Measurements from ENCODE around the gene RHOBTB3.

Gene RHOBTB3, protein sequence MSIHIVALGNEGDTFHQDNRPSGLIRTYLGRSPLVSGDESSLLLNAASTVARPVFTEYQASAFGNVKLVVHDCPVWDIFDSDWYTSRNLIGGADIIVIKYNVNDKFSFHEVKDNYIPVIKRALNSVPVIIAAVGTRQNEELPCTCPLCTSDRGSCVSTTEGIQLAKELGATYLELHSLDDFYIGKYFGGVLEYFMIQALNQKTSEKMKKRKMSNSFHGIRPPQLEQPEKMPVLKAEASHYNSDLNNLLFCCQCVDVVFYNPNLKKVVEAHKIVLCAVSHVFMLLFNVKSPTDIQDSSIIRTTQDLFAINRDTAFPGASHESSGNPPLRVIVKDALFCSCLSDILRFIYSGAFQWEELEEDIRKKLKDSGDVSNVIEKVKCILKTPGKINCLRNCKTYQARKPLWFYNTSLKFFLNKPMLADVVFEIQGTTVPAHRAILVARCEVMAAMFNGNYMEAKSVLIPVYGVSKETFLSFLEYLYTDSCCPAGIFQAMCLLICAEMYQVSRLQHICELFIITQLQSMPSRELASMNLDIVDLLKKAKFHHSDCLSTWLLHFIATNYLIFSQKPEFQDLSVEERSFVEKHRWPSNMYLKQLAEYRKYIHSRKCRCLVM

DNA sequence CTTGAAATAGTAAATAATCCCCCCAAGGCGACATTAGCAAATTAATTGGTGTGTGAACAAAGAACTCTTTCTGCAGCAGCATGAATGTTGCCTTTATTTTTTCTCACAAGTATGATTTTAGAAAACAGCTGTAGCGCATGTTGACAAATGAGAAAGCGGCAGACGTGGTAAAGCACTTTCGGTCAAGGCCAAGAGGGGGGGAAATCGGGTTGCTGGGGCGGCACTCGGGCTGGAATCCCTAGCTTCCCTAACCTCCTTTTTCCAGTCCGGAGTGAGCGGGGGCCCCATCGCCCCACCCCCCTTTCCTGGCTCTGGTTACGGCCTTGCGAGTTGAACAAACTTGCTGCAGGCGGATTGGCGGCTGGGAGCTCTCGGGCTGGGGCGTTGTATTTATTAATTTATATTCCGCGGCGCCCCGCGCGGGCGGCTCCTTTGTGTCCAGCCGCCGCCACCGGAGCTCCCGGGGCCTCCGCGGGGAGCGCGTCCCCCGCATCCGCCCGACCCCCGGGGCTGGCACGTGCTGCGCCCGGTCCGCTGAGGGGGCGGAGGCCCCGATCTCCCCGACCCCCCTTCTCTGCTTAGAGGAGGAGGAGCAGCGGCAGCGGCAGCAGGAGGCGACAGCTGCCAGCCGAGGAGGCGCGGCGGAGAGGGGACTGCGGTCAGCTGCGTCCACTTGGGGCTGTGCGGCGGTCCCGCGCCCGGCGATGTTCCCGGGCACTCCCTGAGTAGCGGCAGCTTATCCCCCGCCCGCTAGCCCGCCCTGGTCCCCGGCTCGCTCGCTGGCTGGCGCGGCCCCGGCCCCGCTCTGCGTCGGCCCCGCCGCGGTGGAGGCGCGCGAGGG lies at the start of gene RHOBTB3:
Gene RHOBTB3 (plus strand): TSS at position 607 of the 841 bp plus-strand sequence. CDS start 347 bp downstream, outside the sequence.
- H3K9me3 ChIP-seq (ENCODE audit: control insufficient read depth in 5 of 5, low read length in 5 of 5): no peaks in the 10 kb centered on the region
- H3K27ac ChIP-seq (ENCODE audit: low read depth, low read length): peak within 1 kb of the TSS; percentile 96
- no peaks in the 10 kb centered on the region for H3K27me3 ChIP-seq (ENCODE audit: control insufficient read depth in 5 of 5, insufficient read depth in 4 of 5, low read length in 5 of 5)
- H3K4me1 ChIP-seq (ENCODE audit: control insufficient read depth in 5 of 5, insufficient read depth in 5 of 5, low read length in 5 of 5): peaks cover 2 to 70% (median 64%) of the 10 kb centered on the region in 5 donors
- peak within 1 kb of the TSS; percentile 86 to 98 (median 95) for H3K4me3 ChIP-seq (ENCODE audit: low read depth in 1 of 5, low read length in 5 of 5)
- H3K36me3 ChIP-seq (ENCODE audit: control insufficient read depth in 5 of 5, insufficient read depth in 5 of 5, low read length in 5 of 5): no peaks in the 10 kb centered on the region
- H3K9ac ChIP-seq (ENCODE audit: low read length in 5 of 5): peak within 1 kb of the TSS; percentile 66 to 95 (median 77)

DNA sequence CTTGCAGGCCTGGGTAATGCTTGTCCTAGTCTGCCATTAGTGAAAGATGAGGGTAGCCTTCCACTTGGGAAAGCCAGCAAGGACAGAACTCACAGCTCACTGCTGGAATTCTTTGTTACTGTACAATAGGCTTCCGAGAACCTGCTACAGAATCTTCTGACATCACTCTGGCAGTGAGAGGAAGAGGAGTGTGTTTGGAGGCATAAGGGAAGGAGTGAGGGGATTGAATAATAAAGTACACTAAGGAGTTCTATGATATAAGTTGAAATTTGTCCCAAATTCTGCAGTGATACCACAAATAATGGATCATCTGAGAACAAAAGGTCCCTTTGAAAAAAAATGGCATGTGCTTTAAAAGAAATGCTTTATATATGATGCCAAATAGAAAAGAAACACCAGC lies 48.2 kb upstream of the RHOBTB3 start, which contains the start of gene SPATA9:
Gene SPATA9 (minus strand): TSS at position 101 of the 400 bp plus-strand sequence. CDS start 137 bp downstream, outside the sequence.
- H3K9ac ChIP-seq (ENCODE audit: low read length in 5 of 5): no peak within 1 kb of the TSS
- H3K4me1 ChIP-seq (ENCODE audit: control insufficient read depth in 5 of 5, insufficient read depth in 5 of 5, low read length in 5 of 5): no peaks in the 10 kb centered on the region
- H3K36me3 ChIP-seq (ENCODE audit: control insufficient read depth in 5 of 5, insufficient read depth in 5 of 5, low read length in 5 of 5): peaks cover 0 to 29% (median 0%) of the 10 kb centered on the region in 5 donors
- H3K27ac ChIP-seq (ENCODE audit: low read depth, low read length): no peak within 1 kb of the TSS
- H3K4me3 ChIP-seq (ENCODE audit: low read depth in 1 of 5, low read length in 5 of 5): no peak within 1 kb of the TSS
- H3K27me3 ChIP-seq (ENCODE audit: control insufficient read depth in 5 of 5, insufficient read depth in 4 of 5, low read length in 5 of 5): no peaks in the 10 kb centered on the region
- no peaks in the 10 kb centered on the region for H3K9me3 ChIP-seq (ENCODE audit: control insufficient read depth in 5 of 5, low read length in 5 of 5)

DNA sequence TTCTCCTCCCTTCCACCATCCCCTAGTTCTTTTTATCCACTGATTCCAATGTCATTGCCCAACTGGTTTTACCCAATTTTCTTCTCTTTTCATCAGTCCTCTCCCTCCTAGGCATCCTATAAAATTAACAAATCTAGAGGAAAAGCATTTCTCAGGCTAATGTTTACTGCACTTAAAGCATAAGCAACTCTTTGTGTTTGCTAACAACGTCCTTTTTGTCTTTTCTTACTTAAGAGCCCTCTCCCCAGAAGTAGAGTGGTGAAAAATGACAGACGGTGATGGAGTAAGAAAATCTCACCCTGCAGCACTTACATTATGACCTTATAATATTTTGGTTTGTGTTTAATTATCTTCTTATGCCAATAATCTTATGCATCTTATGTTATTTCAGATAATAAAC lies 46.8 kb upstream of the RHOBTB3 start:
- no peak overlapping the region for H3K4me3 ChIP-seq (ENCODE audit: low read depth in 1 of 5, low read length in 5 of 5)
- no peaks in the 10 kb centered on the region for H3K4me1 ChIP-seq (ENCODE audit: control insufficient read depth in 5 of 5, insufficient read depth in 5 of 5, low read length in 5 of 5)
- no peaks in the 10 kb centered on the region for H3K27me3 ChIP-seq (ENCODE audit: control insufficient read depth in 5 of 5, insufficient read depth in 4 of 5, low read length in 5 of 5)
- H3K36me3 ChIP-seq (ENCODE audit: control insufficient read depth in 5 of 5, insufficient read depth in 5 of 5, low read length in 5 of 5): peaks cover 0 to 29% (median 0%) of the 10 kb centered on the region in 5 donors
- H3K9ac ChIP-seq (ENCODE audit: low read length in 5 of 5): no peak overlapping the region
- H3K27ac ChIP-seq (ENCODE audit: low read depth, low read length): no peak overlapping the region
- H3K9me3 ChIP-seq (ENCODE audit: control insufficient read depth in 5 of 5, low read length in 5 of 5): no peaks in the 10 kb centered on the region

DNA sequence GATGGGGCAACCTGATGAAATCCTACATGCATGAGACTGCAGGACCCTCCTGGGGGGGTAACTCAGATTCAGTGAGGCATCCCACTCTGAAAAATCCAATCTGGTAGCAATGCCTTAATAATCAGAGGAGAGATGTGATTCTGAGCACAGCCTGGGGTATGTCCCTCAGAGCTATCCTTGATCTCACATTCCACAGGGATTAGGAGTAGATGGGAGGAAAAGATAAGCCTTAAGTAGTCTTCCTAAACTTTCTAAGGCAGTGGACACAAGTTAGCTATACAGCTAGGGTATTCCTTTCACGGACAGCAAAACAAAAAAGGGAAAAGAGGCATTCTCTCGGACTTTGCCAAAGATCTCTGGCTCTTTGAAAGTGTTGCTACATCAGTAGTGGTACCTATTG lies 44.5 kb upstream of the RHOBTB3 start:
- no peak overlapping the region for H3K27ac ChIP-seq (ENCODE audit: low read depth, low read length)
- peaks cover 0 to 22% (median 0%) of the 10 kb centered on the region in 5 donors for H3K36me3 ChIP-seq (ENCODE audit: control insufficient read depth in 5 of 5, insufficient read depth in 5 of 5, low read length in 5 of 5)
- no peak overlapping the region for H3K4me3 ChIP-seq (ENCODE audit: low read depth in 1 of 5, low read length in 5 of 5)

DNA sequence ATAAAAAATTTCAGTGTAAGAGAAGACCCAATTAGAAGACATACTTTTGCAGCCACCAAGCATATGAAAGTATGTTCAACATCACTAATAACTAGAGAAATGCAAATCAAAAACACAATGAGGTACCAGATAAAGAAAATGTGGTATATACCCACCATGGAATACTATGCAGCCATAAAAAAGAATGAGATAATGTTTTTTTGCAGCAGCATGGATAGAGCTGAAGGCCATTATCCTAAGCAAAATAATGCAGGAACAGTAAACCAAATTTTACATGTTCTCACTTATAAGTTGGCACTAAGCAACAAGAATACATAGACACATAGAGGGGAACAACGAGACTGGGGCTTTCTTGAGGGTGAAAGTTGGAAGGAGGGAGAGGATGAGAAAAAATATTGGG lies 41.5 kb upstream of the RHOBTB3 start:
- Histone ChIP-seq H3K27ac (ENCODE audit: low read depth, low read length) (no peak overlapping the region), H3K27me3 (ENCODE audit: control insufficient read depth in 5 of 5, insufficient read depth in 4 of 5, low read length in 5 of 5) (no peaks in the 10 kb centered on the region), H3K36me3 (ENCODE audit: control insufficient read depth in 5 of 5, insufficient read depth in 5 of 5, low read length in 5 of 5) (peaks cover 0 to 12% (median 0%) of the 10 kb centered on the region in 5 donors), H3K9me3 (ENCODE audit: control insufficient read depth in 5 of 5, low read length in 5 of 5) (no peaks in the 10 kb centered on the region), H3K4me1 (ENCODE audit: control insufficient read depth in 5 of 5, insufficient read depth in 5 of 5, low read length in 5 of 5) (no peaks in the 10 kb centered on the region), H3K9ac (ENCODE audit: low read length in 5 of 5) (no peak overlapping the region), H3K4me3 (ENCODE audit: low read depth in 1 of 5, low read length in 5 of 5) (no peak overlapping the region)

More for the DNA sequence above, 44.5 kb upstream of the RHOBTB3 start:
- H3K9me3 ChIP-seq (ENCODE audit: control insufficient read depth in 5 of 5, low read length in 5 of 5): no peaks in the 10 kb centered on the region
- H3K27me3 ChIP-seq (ENCODE audit: control insufficient read depth in 5 of 5, insufficient read depth in 4 of 5, low read length in 5 of 5): no peaks in the 10 kb centered on the region
- H3K9ac ChIP-seq (ENCODE audit: low read length in 5 of 5): no peak overlapping the region
- H3K4me1 ChIP-seq (ENCODE audit: control insufficient read depth in 5 of 5, insufficient read depth in 5 of 5, low read length in 5 of 5): no peaks in the 10 kb centered on the region

DNA sequence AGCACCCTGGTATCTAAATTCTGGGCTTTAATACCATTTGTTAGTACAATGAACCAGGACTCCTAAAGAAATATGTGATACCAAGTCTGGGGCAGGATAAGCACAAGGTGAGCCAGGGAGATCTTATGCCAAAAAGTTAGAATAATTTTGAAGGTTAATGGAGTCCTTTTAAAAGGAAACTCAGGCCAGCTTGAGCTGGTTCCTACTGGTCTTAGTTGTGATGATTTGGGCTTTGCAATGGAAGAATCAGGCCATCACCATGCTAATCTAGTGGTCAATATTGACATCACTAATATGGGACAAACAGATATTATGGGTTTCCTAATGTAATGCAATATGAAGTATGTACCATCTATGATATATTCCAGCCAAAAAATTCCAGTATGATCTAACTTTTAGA lies 40.8 kb upstream of the RHOBTB3 start:
- Histone ChIP-seq H3K27me3 (ENCODE audit: control insufficient read depth in 5 of 5, insufficient read depth in 4 of 5, low read length in 5 of 5) (no peaks in the 10 kb centered on the region), H3K4me1 (ENCODE audit: control insufficient read depth in 5 of 5, insufficient read depth in 5 of 5, low read length in 5 of 5) (no peaks in the 10 kb centered on the region), H3K4me3 (ENCODE audit: low read depth in 1 of 5, low read length in 5 of 5) (no peak overlapping the region), H3K9ac (ENCODE audit: low read length in 5 of 5) (no peak overlapping the region), H3K27ac (ENCODE audit: low read depth, low read length) (no peak overlapping the region), H3K9me3 (ENCODE audit: control insufficient read depth in 5 of 5, low read length in 5 of 5) (no peaks in the 10 kb centered on the region), H3K36me3 (ENCODE audit: control insufficient read depth in 5 of 5, insufficient read depth in 5 of 5, low read length in 5 of 5) (peaks cover 0 to 10% (median 0%) of the 10 kb centered on the region in 5 donors)

DNA sequence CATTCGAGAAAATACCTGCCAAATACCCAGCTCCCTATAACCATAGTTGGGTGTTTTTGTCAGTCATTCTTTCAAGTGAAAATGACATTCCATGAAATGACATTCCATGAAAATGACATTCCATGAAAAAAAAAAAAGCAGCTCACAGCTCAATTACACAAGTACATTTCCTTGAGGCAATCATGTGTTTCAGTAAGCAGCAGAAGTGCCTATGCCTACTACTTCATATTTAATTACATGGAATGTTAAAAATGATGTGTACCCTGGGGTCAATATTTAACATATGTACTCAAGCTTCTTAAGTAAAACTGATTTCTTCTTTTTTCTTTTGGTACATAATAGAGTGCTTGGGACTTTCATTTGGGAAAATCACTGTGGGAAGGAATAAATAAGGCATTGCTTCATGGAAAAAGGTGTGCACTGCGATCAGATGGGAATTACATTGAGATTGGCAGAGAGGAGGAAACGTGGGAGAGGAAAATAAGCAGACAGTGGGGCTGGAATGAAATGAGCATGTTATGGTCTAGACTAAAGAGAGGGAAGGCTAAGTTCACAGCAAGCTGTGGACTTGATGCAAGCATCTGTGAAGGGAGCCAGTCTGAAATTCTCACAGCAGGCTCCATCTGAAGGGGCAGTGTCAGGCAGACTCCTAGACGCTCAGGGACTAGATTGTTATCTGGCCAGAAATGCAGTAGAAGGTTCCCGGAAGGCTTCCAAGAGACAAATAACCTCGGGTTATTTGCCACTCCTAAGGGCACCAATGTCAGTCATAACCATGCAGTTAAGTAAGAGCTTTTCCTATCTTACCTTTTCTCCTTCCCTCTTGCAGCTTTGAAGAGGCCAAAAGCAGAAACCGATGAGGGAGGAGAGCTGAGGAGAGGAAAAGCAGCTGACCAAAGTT lies 33.1 kb upstream of the RHOBTB3 start:
- Histone ChIP-seq H3K27ac (ENCODE audit: low read depth, low read length) (no peak overlapping the region), H3K4me3 (ENCODE audit: low read depth in 1 of 5, low read length in 5 of 5) (no peak overlapping the region), H3K36me3 (ENCODE audit: control insufficient read depth in 5 of 5, insufficient read depth in 5 of 5, low read length in 5 of 5) (peaks cover 0 to 3% (median 0%) of the 10 kb centered on the region in 5 donors), H3K27me3 (ENCODE audit: control insufficient read depth in 5 of 5, insufficient read depth in 4 of 5, low read length in 5 of 5) (no peaks in the 10 kb centered on the region), H3K9ac (ENCODE audit: low read length in 5 of 5) (no peak overlapping the region), H3K4me1 (ENCODE audit: control insufficient read depth in 5 of 5, insufficient read depth in 5 of 5, low read length in 5 of 5) (peaks cover 0 to 8% (median 6%) of the 10 kb centered on the region in 5 donors), H3K9me3 (ENCODE audit: control insufficient read depth in 5 of 5, low read length in 5 of 5) (no peaks in the 10 kb centered on the region)

DNA sequence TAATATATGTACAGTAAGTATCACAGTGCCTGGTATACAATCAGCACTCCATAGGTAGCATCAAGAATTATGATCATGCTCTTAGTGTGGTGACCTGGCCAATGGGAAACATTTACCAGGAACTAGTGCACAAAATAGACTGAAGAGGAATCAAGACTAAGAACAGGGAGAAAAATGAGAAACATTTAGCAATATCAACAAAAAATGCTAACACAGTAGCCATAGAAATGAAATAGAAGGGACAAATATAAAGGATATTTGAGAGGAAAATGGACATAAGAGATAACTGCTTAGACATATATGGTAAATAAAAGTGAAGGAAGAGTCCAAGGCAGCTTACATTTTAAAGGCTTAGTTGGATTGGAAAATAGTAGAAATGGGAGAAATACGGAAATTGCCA lies 31.8 kb upstream of the RHOBTB3 start:
- H3K27me3 ChIP-seq (ENCODE audit: control insufficient read depth in 5 of 5, insufficient read depth in 4 of 5, low read length in 5 of 5): no peaks in the 10 kb centered on the region
- no peak overlapping the region for H3K4me3 ChIP-seq (ENCODE audit: low read depth in 1 of 5, low read length in 5 of 5)
- peaks cover 0 to 3% (median 0%) of the 10 kb centered on the region in 5 donors for H3K36me3 ChIP-seq (ENCODE audit: control insufficient read depth in 5 of 5, insufficient read depth in 5 of 5, low read length in 5 of 5)
- no peaks in the 10 kb centered on the region for H3K9me3 ChIP-seq (ENCODE audit: control insufficient read depth in 5 of 5, low read length in 5 of 5)
- no peak overlapping the region for H3K9ac ChIP-seq (ENCODE audit: low read length in 5 of 5)
- no peak overlapping the region for H3K27ac ChIP-seq (ENCODE audit: low read depth, low read length)
- H3K4me1 ChIP-seq (ENCODE audit: control insufficient read depth in 5 of 5, insufficient read depth in 5 of 5, low read length in 5 of 5): peaks cover 0 to 8% (median 6%) of the 10 kb centered on the region in 5 donors

DNA sequence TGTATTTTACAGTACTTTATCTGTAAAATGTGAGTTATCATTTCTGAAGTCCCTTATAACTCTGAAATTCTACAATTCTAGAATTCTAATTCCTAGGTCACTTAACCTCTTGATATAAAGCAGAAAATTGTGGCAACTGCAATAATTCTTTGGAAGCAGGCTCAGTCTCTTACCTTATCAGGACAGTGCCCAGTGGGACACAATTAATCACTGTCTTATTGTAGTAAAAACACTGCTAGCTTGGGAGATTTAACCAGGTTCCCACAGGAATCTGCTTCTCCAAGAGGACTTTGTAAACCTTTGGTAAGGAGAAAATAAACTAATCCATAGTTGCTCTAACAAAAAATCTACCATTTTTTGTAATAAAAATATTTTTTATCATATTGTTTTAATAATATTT lies 30.1 kb upstream of the RHOBTB3 start:
- no peak overlapping the region for H3K9ac ChIP-seq (ENCODE audit: low read length in 5 of 5)
- no peaks in the 10 kb centered on the region for H3K27me3 ChIP-seq (ENCODE audit: control insufficient read depth in 5 of 5, insufficient read depth in 4 of 5, low read length in 5 of 5)
- no peak overlapping the region for H3K27ac ChIP-seq (ENCODE audit: low read depth, low read length)
- peaks cover 0 to 3% (median 0%) of the 10 kb centered on the region in 5 donors for H3K36me3 ChIP-seq (ENCODE audit: control insufficient read depth in 5 of 5, insufficient read depth in 5 of 5, low read length in 5 of 5)
- H3K4me3 ChIP-seq (ENCODE audit: low read depth in 1 of 5, low read length in 5 of 5): no peak overlapping the region
- H3K9me3 ChIP-seq (ENCODE audit: control insufficient read depth in 5 of 5, low read length in 5 of 5): no peaks in the 10 kb centered on the region
- peaks cover 0 to 8% (median 6%) of the 10 kb centered on the region in 5 donors for H3K4me1 ChIP-seq (ENCODE audit: control insufficient read depth in 5 of 5, insufficient read depth in 5 of 5, low read length in 5 of 5)
